Activated T-cell treated with anti-CD3 and anti-CD28 coated beads, Interleukin-2, amount 50 U/mL, for 24 hours (primary cell): ENCODE data around the gene CLCN6.

Experiments
- DNase-seq: peaks from one replicate; pipeline ENCODE4 v3.0.0-alpha.2; 2020
- H3K27ac Mint-ChIP-seq: 2 replicates; pipeline ENCODE4 v1.8.0; 2020; ENCODE audit warnings: mild to moderate bottlenecking, mixed read lengths
- H3K27me3 Mint-ChIP-seq: 2 replicates; pipeline ENCODE4 v1.8.0; 2020; ENCODE audit warnings: mixed read lengths
- H3K36me3 Mint-ChIP-seq: 2 replicates; pipeline ENCODE4 v1.8.0; 2020; ENCODE audit warnings: low read depth, mixed read lengths
- H3K4me1 Mint-ChIP-seq: 2 replicates; pipeline ENCODE4 v1.8.0; 2020; ENCODE audit warnings: low read depth, mixed read lengths
- H3K4me3 Mint-ChIP-seq: 2 replicates; pipeline ENCODE4 v1.8.0; 2020; ENCODE audit warnings: mild to moderate bottlenecking, moderate library complexity, mixed read lengths
- H3K9me3 Mint-ChIP-seq: 2 replicates; pipeline ENCODE4 v1.8.0; 2020; ENCODE audit warnings: mixed read lengths

The CLCN6 gene

GRCh38 chr1:11878081-11878890, 72.3 kb downstream of the CLCN6 start:
- no peak overlapping the region for H3K4me3 Mint-ChIP-seq
- no peaks in the 10 kb centered on the region for H3K4me1 Mint-ChIP-seq
- peaks cover 15% of the 10 kb centered on the region for H3K27me3 Mint-ChIP-seq
- H3K36me3 Mint-ChIP-seq = no peaks in the 10 kb centered on the region
- H3K27ac Mint-ChIP-seq = no peak overlapping the region
- no peak for DNase-seq
- no peaks in the 10 kb centered on the region for H3K9me3 Mint-ChIP-seq

- Mint-ChIP-seq H3K36me3 (no peaks in the 10 kb centered on the region), H3K27ac (no peak overlapping the region), H3K9me3 (no peaks in the 10 kb centered on the region), H3K4me1 (no peaks in the 10 kb centered on the region), H3K27me3 (peaks cover 11% of the 10 kb centered on the region), H3K4me3 (no peak overlapping the region)
- no peak for DNase-seq
These were observed 72.8 kb downstream of the CLCN6 start for GRCh38 chr1:11878891-11879190.

GRCh38 chr1:11879311-11880180, 73.6 kb downstream of the CLCN6 start:
- Mint-ChIP-seq H3K27me3 (peaks cover 9% of the 10 kb centered on the region), H3K27ac (no peak overlapping the region), H3K4me1 (no peaks in the 10 kb centered on the region), H3K36me3 (no peaks in the 10 kb centered on the region), H3K4me3 (no peak overlapping the region), H3K9me3 (no peaks in the 10 kb centered on the region)
- DNase-seq = no peak

GRCh38 chr1:11880181-11880575, 74.2 kb downstream of the CLCN6 start:
- DNase-seq = no peak
- no peaks in the 10 kb centered on the region for H3K9me3 Mint-ChIP-seq
- no peaks in the 10 kb centered on the region for H3K4me1 Mint-ChIP-seq
- no peak overlapping the region for H3K4me3 Mint-ChIP-seq
- no peak overlapping the region for H3K27ac Mint-ChIP-seq
- peaks cover 9% of the 10 kb centered on the region for H3K27me3 Mint-ChIP-seq
- H3K36me3 Mint-ChIP-seq = no peaks in the 10 kb centered on the region

GRCh38 chr1:11880911-11881748, 75.1 kb downstream of the CLCN6 start:
- Mint-ChIP-seq H3K9me3 (no peaks in the 10 kb centered on the region), H3K4me3 (no peak overlapping the region), H3K4me1 (no peaks in the 10 kb centered on the region), H3K36me3 (no peaks in the 10 kb centered on the region), H3K27me3 (peaks cover 9% of the 10 kb centered on the region), H3K27ac (no peak overlapping the region)
- DNase-seq = no peak

GRCh38 chr1:11881749-11882441, 75.9 kb downstream of the CLCN6 start:
- no peaks in the 10 kb centered on the region for H3K9me3 Mint-ChIP-seq
- DNase-seq = no peak
- no peaks in the 10 kb centered on the region for H3K36me3 Mint-ChIP-seq
- no peak overlapping the region for H3K27ac Mint-ChIP-seq
- H3K27me3 Mint-ChIP-seq = peaks cover 9% of the 10 kb centered on the region
- H3K4me1 Mint-ChIP-seq = no peaks in the 10 kb centered on the region
- H3K4me3 Mint-ChIP-seq = no peak overlapping the region

GRCh38 chr1:11882814-11883538, 77.0 kb downstream of the CLCN6 start:
- H3K9me3 Mint-ChIP-seq = no peaks in the 10 kb centered on the region
- no peak for DNase-seq
- no peaks in the 10 kb centered on the region for H3K36me3 Mint-ChIP-seq
- no peak overlapping the region for H3K4me3 Mint-ChIP-seq
- no peak overlapping the region for H3K27ac Mint-ChIP-seq
- peaks cover 10% of the 10 kb centered on the region for H3K27me3 Mint-ChIP-seq
- H3K4me1 Mint-ChIP-seq = no peaks in the 10 kb centered on the region

GRCh38 chr1:11885916-11886315, 79.9 kb downstream of the CLCN6 start:
- no peaks in the 10 kb centered on the region for H3K9me3 Mint-ChIP-seq

GRCh38 chr1:11886986-11887665, 81.1 kb downstream of the CLCN6 start:
- Mint-ChIP-seq H3K27me3 (peaks cover 3% of the 10 kb centered on the region), H3K9me3 (no peaks in the 10 kb centered on the region), H3K27ac (no peak overlapping the region), H3K36me3 (no peaks in the 10 kb centered on the region), H3K4me1 (no peaks in the 10 kb centered on the region), H3K4me3 (no peak overlapping the region)
- DNase-seq = no peak

More at GRCh38 chr1:11885916-11886315, 79.9 kb downstream of the CLCN6 start:
- Mint-ChIP-seq H3K27ac (no peak overlapping the region), H3K27me3 (peaks cover 3% of the 10 kb centered on the region), H3K36me3 (no peaks in the 10 kb centered on the region), H3K4me1 (no peaks in the 10 kb centered on the region), H3K4me3 (no peak overlapping the region)
- DNase-seq = no peak

- Mint-ChIP-seq H3K4me1 (no peaks in the 10 kb centered on the region), H3K36me3 (no peaks in the 10 kb centered on the region), H3K9me3 (no peaks in the 10 kb centered on the region), H3K4me3 (no peak overlapping the region), H3K27ac (no peak overlapping the region), H3K27me3 (peaks cover 8% of the 10 kb centered on the region)
- DNase-seq = no peak
These were observed 81.6 kb downstream of the CLCN6 start for GRCh38 chr1:11887666-11888007.

- no peak overlapping the region for H3K4me3 Mint-ChIP-seq
- H3K9me3 Mint-ChIP-seq = no peaks in the 10 kb centered on the region
These were observed 82.3 kb downstream of the CLCN6 start for GRCh38 chr1:11888206-11888876.

GRCh38 chr1:11888877-11889208, 82.9 kb downstream of the CLCN6 start:
- no peak for DNase-seq
- Mint-ChIP-seq H3K27me3 (peaks cover 12% of the 10 kb centered on the region), H3K27ac (no peak overlapping the region), H3K9me3 (no peaks in the 10 kb centered on the region), H3K4me3 (no peak overlapping the region), H3K36me3 (no peaks in the 10 kb centered on the region), H3K4me1 (no peaks in the 10 kb centered on the region)

More at GRCh38 chr1:11888206-11888876, 82.3 kb downstream of the CLCN6 start:
- Mint-ChIP-seq H3K27ac (no peak overlapping the region), H3K4me1 (no peaks in the 10 kb centered on the region), H3K36me3 (no peaks in the 10 kb centered on the region), H3K27me3 (peaks cover 8% of the 10 kb centered on the region)
- no peak for DNase-seq
